GM23248 (cell line): ENCODE results near the gene FBLN5.

ENCODE experiments used
- EZH2 ChIP-seq: fragments of 200-600 bp; sonication (generic); IDR thresholded peaks from 2 replicates; pipeline ENCODE4 v1.6.1; 2018; ENCODE audit warnings: antibody characterized with exemption, mild to moderate bottlenecking; ENCODE audit not compliant: insufficient read depth, poor library complexity, severe bottlenecking
- EZH2phosphoT487 ChIP-seq: fragments of 200-600 bp; sonication (generic); IDR thresholded peaks from 2 replicates; pipeline ENCODE4 v1.6.1; 2018; ENCODE audit warnings: antibody characterized with exemption, moderate library complexity, mild to moderate bottlenecking, low read depth; ENCODE audit not compliant: insufficient read depth

- TF ChIP-seq EZH2phosphoT487 (no peak), EZH2 (no peak)
These were observed 7.3 kb downstream of the FBLN5 start for GRCh38 chr14:91940209-91940608.
